Fibroblast of lung (primary cell): Measurements from ENCODE around the gene ACTR3. TPM values are rescaled to one million over a fixed set of nuclear protein-coding genes. Genes with fewer than 3 reads are reported as not detected.

Experiments used
- DNase-seq, 2 donors: peaks; one replicate each; pipeline versions ENCODE4 v3.0.0 to v3.0.0-alpha.2; 2010; ENCODE audit warnings: low read depth in 2 of 2
- H2AFZ ChIP-seq: 2 replicates; pipeline ENCODE4 v1.5.1; 2012; ENCODE audit warnings: low read length, control low read depth, inconsistent platforms
- H3K27ac ChIP-seq: 2 replicates; pipeline ENCODE4 v1.5.1; 2011; ENCODE audit warnings: low read length, control low read depth; ENCODE audit not compliant: insufficient read depth
- H3K27me3 ChIP-seq: 2 replicates; pipeline ENCODE4 v1.5.1; 2011; ENCODE audit warnings: mild to moderate bottlenecking, low read length; ENCODE audit not compliant: control insufficient read depth, insufficient read depth
- H3K36me3 ChIP-seq: 2 replicates; pipeline ENCODE4 v1.5.1; 2011; ENCODE audit warnings: low read length; ENCODE audit not compliant: control insufficient read depth, insufficient read depth
- H3K4me1 ChIP-seq: 2 replicates; pipeline ENCODE4 v1.5.1; 2011; ENCODE audit warnings: low read length; ENCODE audit not compliant: control insufficient read depth, insufficient read depth; ENCODE audit errors: extremely low read depth
- H3K4me2 ChIP-seq: 2 replicates; pipeline ENCODE4 v1.5.1; 2011; ENCODE audit warnings: low read length, control low read depth; ENCODE audit not compliant: insufficient read depth; ENCODE audit errors: extremely low read depth
- H3K4me3 ChIP-seq, 4 experiments: fragments of 200-600 bp in 1 of 4; sonication (generic) in 1 of 4; replicated peaks in 1 of 4; 2 replicates each; pipeline ENCODE4 v1.5.1; 2011 to 2016; ENCODE audit warnings: low read length in 4 of 4, low read depth in 3 of 4, mild to moderate bottlenecking in 3 of 4, control low read depth in 2 of 4, inconsistent platforms in 1 of 4, mixed read lengths in 1 of 4; ENCODE audit not compliant: insufficient read depth in 1 of 4; ENCODE audit errors: control extremely low read depth in 1 of 4
- H3K79me2 ChIP-seq: 2 replicates; pipeline ENCODE4 v1.5.1; 2012; ENCODE audit warnings: mild to moderate bottlenecking, low read length, inconsistent platforms; ENCODE audit not compliant: control insufficient read depth, insufficient read depth
- H3K9ac ChIP-seq: 2 replicates; pipeline ENCODE4 v1.5.1; 2011; ENCODE audit warnings: mild to moderate bottlenecking, low read length, control low read depth; ENCODE audit not compliant: insufficient read depth
- H3K9me3 ChIP-seq: 2 replicates; pipeline ENCODE4 v1.5.1; 2012; ENCODE audit warnings: low read depth, low read length; ENCODE audit not compliant: control insufficient read depth, insufficient read depth
- H4K20me1 ChIP-seq: 2 replicates; pipeline ENCODE4 v1.5.1; 2011; ENCODE audit warnings: low read length; ENCODE audit not compliant: control insufficient read depth, insufficient read depth; ENCODE audit errors: extremely low read depth
- EZH2 ChIP-seq: IDR thresholded peaks from 2 replicates; pipeline ENCODE4 v1.5.1; 2012; ENCODE audit warnings: low read length, control low read depth, mild to moderate bottlenecking; ENCODE audit errors: missing control alignments
- polyA plus RNA-seq, 2 donors: library from polyadenylated mRNA; depleted of rRNA in 1 of 2; stranded (reverse) in 1 of 2; unstranded in 1 of 2; fragments of >200 nt; gene quantifications; 2 replicates each; pipeline ENCODE4 v1.2.1, GENCODE V29; 2011 to 2012; ENCODE audit warnings: missing spikeins in 1 of 2
- total RNA-seq: library from RNA; depleted of rRNA; stranded (reverse); fragments of >200 nt; gene quantifications from 2 replicates; pipeline ENCODE4 v1.2.1, GENCODE V29; 2014
- TF ChIP-seq, protein P1 (sequence below), 2 donors: IDR thresholded peaks in 1 of 2; conservative IDR thresholded peaks in 1 of 2; 1 replicate in 1 of 2; 2 replicates in 1 of 2; pipeline ENCODE4 v1.5.1; 2011 to 2012; ENCODE audit warnings: low read length in 2 of 2, control low read depth in 1 of 2, inconsistent platforms in 1 of 2, low read depth in 1 of 2, mild to moderate bottlenecking in 1 of 2

The ACTR3 gene
- total and polyA plus RNA-seq, 2 donors (not counting 1 experiment from before 2014, with no cell fraction given) = 177 to 479 TPM

DNA sequence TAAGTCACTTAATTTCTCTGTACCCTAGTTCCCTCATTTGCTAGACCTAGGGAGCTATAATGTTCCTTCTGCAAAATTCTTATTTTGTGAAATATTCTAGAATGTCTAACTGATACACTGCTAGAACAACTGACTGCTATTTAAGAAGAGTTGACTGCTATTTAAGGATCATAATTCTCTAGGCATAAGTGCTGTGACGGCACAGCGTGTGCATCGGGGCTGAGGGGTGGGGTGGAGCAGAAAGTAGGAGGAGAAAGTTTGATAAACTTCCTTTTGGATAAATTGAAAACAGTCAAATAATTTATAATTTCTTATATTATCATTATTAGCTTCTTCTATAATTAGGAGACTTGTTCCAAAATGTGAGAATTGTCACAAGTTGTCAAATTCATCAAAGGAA is 10.4 kb upstream of the ACTR3 start:
- Histone ChIP-seq H3K27ac (no peak overlapping the region), H3K4me1 (peaks cover 7% of the 10 kb centered on the region), H3K9me3 (no peaks in the 10 kb centered on the region), H3K9ac (no peak overlapping the region), H3K27me3 (no peaks in the 10 kb centered on the region), H4K20me1 (no peaks in the 10 kb centered on the region), H3K36me3 (no peaks in the 10 kb centered on the region), H3K79me2 (no peaks in the 10 kb centered on the region), H3K4me2 (no peak overlapping the region), H3K4me3 (no peak overlapping the region), H2AFZ (no peak overlapping the region)
- no peak for DNase-seq
- TF ChIP-seq, protein P1, sequence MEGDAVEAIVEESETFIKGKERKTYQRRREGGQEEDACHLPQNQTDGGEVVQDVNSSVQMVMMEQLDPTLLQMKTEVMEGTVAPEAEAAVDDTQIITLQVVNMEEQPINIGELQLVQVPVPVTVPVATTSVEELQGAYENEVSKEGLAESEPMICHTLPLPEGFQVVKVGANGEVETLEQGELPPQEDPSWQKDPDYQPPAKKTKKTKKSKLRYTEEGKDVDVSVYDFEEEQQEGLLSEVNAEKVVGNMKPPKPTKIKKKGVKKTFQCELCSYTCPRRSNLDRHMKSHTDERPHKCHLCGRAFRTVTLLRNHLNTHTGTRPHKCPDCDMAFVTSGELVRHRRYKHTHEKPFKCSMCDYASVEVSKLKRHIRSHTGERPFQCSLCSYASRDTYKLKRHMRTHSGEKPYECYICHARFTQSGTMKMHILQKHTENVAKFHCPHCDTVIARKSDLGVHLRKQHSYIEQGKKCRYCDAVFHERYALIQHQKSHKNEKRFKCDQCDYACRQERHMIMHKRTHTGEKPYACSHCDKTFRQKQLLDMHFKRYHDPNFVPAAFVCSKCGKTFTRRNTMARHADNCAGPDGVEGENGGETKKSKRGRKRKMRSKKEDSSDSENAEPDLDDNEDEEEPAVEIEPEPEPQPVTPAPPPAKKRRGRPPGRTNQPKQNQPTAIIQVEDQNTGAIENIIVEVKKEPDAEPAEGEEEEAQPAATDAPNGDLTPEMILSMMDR (conservative IDR thresholded peaks at IDR 0.05 in 1 of 2, IDR thresholded peaks at IDR 0.05 in 1 of 2; ENCODE audit: low read depth in 1 of 2, low read length in 2 of 2) = no peak
- no peak for TF ChIP-seq EZH2

- Histone ChIP-seq H3K27me3 (no peaks in the 10 kb centered on the region), H3K4me3 (no peak overlapping the region), H4K20me1 (no peaks in the 10 kb centered on the region), H2AFZ (no peak overlapping the region), H3K9ac (no peak overlapping the region), H3K36me3 (no peaks in the 10 kb centered on the region), H3K4me2 (peak overlapping the region; percentile 34), H3K4me1 (peaks cover 9% of the 10 kb centered on the region), H3K79me2 (peaks cover 20% of the 10 kb centered on the region), H3K27ac (peak overlapping the region; percentile 43), H3K9me3 (no peaks in the 10 kb centered on the region)
- DNase-seq = peak; percentile 85 to 94
- TF ChIP-seq EZH2 = no peak
- TF ChIP-seq, protein P1 (conservative IDR thresholded peaks at IDR 0.05 in 1 of 2, IDR thresholded peaks at IDR 0.05 in 1 of 2; ENCODE audit: low read depth in 1 of 2, low read length in 2 of 2) = no peak
Observed at GRCh38 chr2:113886479-113887008, 3.3 kb upstream of the ACTR3 start.

- Histone ChIP-seq H3K4me2 (peak overlapping the region; percentile 34), H3K9me3 (no peaks in the 10 kb centered on the region), H3K36me3 (no peaks in the 10 kb centered on the region), H3K9ac (no peak overlapping the region), H3K27me3 (no peaks in the 10 kb centered on the region), H2AFZ (no peak overlapping the region), H4K20me1 (no peaks in the 10 kb centered on the region), H3K27ac (peak overlapping the region; percentile 43), H3K4me1 (peaks cover 9% of the 10 kb centered on the region), H3K79me2 (peaks cover 27% of the 10 kb centered on the region), H3K4me3 (no peak overlapping the region)
- TF ChIP-seq, protein P1 (conservative IDR thresholded peaks at IDR 0.05 in 1 of 2, IDR thresholded peaks at IDR 0.05 in 1 of 2; ENCODE audit: low read depth in 1 of 2, low read length in 2 of 2) = no peak
- no peak for TF ChIP-seq EZH2
- DNase-seq = no peak
Observed at GRCh38 chr2:113887009-113887792, 2.7 kb upstream of the ACTR3 start.
